Measurements from ENCODE around the gene BCL2L12.

DNA sequence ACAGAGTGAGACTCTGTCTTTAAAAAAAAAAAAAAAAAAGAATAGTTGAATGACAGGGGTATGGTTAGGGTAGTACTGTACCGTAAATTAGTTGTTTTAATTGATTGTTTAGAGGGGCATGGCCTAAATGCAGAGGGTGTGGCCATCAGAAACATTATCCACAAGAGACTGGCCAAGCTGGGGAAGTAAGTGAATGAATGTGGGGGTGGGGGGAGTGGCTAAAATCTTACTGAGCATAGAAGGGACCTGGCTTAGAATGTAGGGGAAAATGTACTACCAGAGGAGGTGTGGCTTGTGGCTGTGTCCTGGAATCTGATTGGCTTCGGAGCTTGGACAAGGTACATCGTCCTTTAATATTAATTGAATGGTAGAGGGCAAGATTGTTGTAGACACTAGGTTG, 3.8 kb downstream of the BCL2L12 start:
- TF ChIP-seq, protein P1, sequence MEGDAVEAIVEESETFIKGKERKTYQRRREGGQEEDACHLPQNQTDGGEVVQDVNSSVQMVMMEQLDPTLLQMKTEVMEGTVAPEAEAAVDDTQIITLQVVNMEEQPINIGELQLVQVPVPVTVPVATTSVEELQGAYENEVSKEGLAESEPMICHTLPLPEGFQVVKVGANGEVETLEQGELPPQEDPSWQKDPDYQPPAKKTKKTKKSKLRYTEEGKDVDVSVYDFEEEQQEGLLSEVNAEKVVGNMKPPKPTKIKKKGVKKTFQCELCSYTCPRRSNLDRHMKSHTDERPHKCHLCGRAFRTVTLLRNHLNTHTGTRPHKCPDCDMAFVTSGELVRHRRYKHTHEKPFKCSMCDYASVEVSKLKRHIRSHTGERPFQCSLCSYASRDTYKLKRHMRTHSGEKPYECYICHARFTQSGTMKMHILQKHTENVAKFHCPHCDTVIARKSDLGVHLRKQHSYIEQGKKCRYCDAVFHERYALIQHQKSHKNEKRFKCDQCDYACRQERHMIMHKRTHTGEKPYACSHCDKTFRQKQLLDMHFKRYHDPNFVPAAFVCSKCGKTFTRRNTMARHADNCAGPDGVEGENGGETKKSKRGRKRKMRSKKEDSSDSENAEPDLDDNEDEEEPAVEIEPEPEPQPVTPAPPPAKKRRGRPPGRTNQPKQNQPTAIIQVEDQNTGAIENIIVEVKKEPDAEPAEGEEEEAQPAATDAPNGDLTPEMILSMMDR (IDR thresholded peaks at IDR 0.05 in 8 of 11, conservative IDR thresholded peaks at IDR 0.05 in 3 of 11) = no peak
- TF ChIP-seq POLR2A (IDR thresholded peaks at IDR 0.05) (no peak), POLR2AphosphoS5 (IDR thresholded peaks at IDR 0.05) (no peak)

Data from spleen (tissue), 7 donors.